NCI-H2081 treated with DMSO at 0.1 percent for 48 hours (cell line): ENCODE results near the gene GLI3.

ENCODE experiments used
- DNase-seq: peaks from one replicate; lab custom pipeline; 2025; lab: John Stamatoyannopoulos, UW

GLI3 gene

DNA sequence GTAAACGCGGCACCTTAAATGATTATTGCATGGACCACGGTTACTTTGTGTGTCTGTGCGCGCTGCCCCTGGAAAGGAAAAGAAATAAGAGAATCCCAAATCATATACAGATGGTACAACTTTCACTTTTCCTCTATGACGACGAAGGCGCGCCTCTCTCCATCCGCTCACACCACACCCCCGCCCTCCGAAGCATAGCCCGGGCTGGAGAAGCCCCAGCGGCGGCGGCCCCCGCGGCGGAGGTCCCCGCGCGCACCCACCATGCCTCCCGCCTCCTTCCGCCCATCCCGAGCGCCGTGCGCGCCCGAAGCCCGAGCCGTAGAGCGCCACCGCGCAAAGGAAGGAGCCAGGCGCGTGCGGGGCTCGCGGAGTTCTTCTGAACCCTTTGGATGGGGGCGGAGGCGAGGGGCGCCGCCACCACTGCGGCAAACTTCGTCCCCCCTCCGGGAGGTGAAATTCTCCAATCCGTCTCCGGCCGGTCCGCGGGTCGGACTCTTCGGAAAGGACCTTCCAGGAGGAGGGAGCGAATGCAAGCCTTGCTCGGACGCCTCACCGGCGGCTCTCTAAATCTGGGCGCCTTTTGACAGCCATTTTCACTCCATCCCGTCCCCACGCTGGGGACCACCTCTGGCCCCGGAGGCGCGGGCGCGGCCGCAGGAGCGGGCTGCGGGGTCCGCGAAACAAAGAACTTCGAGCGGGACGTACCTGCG, 588 bp downstream of the GLI3 start:
- no peak for DNase-seq

- no peak for DNase-seq
These were observed 1.3 kb downstream of the GLI3 start for GRCh38 chr7:42235741-42236161.

- no peak for DNase-seq
These were observed 2.3 kb downstream of the GLI3 start for GRCh38 chr7:42234736-42235135.

DNA sequence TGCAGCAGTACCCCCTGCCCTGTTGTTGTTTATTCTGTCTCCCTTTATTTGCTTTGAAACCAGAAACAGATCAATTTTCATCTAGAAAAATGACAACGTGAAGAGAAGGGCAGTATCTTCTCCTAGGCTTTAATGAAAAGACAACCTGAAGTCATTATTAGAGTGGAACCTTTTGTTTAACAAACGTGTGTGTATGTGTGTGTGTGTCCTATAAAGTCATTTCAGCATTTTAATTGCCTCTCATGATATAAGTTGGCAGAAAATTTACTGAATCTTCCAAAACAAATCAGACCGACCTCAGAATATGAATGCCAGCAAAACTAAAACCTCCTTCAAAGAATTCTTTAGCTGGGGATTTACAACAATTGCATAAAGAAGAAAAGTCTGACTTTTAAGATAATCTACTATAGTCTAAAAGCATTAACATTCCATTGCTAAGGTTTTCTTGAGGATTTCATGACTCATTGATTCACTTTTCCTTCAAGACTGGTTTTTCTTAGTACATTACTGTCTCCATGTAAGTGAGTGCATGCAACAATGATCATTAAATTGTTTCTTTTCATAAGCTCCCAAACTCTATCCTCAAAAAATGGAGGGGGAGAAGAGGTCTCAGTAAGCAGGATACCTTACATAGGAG, 3.2 kb downstream of the GLI3 start:
- DNase-seq = no peak

DNA sequence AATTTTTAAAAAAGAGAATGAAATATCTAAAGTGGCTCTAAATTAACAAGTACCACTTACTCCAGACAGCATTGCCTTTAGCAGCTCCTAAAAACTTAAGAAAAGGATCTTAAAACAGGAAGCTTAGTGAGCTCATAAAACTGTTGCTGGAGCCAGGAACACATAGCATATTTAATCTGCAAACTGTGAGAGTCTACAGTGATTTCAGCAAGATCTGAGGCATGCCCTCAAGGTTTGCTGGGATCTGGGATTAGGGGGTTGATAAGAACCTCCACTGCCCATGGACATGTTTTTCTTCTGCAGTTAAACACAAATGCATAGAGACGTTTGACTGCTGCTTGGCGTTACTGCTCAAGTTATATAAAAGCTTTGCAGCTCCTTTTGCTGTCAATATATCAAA, 3.8 kb downstream of the GLI3 start:
- DNase-seq = no peak

DNA sequence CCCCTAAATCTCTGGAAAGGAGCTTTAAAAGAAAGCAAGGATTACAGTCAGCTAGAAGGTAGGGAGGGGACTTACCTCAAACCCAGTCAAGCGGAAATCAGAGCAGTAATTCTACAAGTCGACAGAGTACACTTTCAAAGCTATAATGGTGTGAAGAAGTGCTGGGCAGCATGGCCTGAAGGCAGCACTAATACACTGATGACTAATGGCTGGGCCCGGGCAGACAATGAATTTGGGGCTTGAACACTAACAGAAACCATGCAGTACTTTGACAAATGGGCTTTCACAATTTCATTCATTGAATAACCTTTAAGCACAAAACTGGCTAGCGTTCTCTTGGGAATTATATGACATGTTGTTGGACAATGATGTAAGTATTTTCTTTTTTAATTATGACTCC, 4.7 kb downstream of the GLI3 start:
- no peak for DNase-seq

DNA sequence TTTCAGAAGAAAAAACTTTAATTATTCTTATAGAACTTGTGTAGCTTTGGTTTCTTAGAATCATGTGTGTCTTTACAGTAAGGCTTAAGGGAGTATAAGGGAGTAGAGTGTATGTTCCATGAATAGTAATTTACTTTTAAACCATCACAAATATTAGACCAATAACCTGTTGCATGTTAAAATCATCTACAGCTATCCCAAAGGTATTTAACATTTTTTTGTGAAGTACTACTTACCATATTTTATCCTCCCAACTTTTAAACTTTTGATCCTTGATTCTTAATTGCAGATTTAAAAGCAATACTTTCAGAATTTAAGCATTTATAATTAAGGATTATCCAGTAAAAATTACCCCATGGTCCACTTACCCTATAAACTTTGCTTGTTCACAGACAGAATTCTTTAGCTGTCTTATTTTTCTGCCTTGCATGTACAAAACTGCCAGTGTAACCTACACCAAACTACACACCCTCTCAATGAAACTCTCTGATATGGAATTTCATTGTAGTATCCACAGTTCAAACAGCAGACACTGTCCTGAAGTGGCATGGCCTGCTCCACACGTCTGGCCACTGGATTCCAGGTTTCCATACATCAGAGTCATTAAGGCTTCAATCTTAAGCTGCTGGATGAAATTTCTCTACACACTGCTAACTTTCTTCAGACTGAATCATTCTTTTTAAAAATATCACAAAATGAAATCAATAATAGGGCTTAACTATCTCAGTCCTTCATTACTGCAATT, 5.8 kb downstream of the GLI3 start:
- no peak for DNase-seq

- DNase-seq = no peak
These were observed 8.9 kb downstream of the GLI3 start for GRCh38 chr7:42227936-42228591.

GRCh38 chr7:42227541-42227935, 9.5 kb downstream of the GLI3 start:
- DNase-seq = no peak

DNA sequence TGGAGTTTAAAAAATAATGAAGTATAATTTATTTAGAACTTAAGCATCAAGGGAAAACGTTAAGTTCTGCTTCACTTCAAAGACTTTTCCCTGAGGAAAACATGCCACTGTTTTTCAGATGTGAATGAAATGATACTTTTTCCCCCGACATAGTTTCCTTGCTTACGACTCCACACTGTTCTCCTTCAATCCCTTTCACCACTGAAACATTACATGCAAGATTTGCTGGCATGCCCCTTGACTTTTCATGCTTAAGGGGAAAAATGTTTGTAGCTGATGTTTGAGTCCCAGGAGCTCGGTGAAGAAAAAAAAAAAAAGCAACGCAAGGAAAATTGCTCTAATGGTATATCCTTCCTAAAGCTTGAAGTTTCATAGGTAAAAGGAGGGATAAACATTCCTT, 10.0 kb downstream of the GLI3 start:
- no peak for DNase-seq

DNA sequence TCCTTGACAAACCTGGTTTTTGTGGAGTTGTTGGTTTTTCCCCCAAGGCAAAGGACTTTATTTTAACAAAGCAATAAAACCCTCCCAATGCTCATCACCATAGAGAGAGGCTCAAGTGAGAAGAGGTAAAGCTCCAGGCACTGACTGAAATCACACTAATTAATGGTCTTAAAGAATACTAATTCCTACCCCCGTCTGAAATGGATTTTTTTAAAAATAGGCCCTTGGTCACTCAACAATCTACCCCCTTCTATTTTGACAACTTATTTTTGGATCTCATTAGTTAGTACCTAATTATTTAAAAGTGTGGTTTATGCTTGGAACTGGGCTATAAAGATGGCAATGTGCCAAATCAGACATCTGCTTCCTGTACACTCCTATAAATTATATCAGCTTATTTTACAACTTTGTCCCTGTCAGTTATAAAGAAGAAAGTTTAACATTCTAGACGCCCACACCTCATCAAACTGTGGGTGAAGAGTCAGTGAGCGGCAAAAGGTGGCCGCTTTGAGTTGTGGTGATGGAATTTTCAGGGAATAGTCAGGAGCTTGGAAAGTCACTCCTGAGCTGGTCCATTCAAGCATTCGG, 10.6 kb downstream of the GLI3 start:
- no peak for DNase-seq

GRCh38 chr7:42224391-42225003, 12.5 kb downstream of the GLI3 start:
- DNase-seq = no peak

GRCh38 chr7:42222891-42223290, 14.1 kb downstream of the GLI3 start:
- DNase-seq = no peak

DNA sequence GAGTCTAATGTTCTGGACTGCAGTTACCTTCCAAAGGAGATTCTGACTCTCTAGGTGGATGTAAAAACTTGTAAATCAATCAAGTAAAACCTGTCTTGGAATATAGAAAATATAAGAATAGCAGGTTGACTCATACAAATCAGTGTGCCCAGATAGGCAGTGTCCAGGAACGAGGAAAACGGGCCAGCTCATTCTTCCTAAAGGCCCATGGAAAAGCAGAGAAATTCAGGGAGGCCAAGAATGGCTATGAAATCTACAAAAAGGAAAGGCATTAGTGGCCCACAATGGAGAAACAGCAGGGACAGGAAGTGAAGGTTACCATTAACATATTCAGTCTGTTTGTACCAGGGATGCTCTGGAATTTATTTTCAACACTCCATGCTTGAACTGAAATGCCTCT, 14.9 kb downstream of the GLI3 start:
- DNase-seq = no peak

DNA sequence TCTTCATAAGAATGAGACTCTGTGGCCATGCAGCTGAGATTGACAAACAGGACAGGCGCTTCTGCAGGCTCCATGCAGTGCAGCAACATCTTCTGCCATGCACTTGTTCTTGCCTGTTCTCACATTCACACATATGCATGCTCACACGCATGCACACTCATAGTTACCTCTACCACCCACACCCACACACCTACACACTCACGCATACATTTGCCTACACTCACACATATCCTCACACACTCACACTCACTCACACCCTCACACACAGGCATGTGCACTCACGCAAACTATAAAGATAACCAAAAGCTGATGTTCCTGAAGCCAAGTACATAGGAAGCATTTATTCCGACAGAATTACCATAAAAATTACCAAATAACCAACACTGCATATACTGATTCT, 15.7 kb downstream of the GLI3 start:
- DNase-seq = no peak

GRCh38 chr7:42219447-42219846, 17.6 kb downstream of the GLI3 start:
- no peak for DNase-seq

DNA sequence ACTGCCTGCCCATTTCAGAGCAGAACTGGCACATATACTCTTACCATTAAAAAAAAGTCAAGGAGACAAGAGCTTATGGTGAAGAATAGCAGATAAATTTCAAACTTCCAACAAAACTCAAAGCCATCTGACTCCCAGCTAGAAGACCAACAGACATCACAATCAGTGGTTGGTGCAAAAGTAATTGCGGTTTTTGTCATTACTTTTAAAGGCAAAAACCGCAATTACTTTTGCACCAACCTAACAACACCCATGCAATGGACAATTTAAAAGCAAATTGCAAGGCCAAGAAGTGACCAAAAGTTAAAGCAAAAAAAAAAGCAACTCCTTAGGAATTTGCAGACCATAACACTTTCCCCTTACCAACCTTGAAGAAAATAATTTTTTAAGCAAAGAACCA, 18.8 kb downstream of the GLI3 start:
- DNase-seq = no peak

- no peak for DNase-seq
These were observed 19.5 kb downstream of the GLI3 start for GRCh38 chr7:42217548-42217947.

- DNase-seq = no peak
These were observed 20.0 kb downstream of the GLI3 start for GRCh38 chr7:42217053-42217452.

DNA sequence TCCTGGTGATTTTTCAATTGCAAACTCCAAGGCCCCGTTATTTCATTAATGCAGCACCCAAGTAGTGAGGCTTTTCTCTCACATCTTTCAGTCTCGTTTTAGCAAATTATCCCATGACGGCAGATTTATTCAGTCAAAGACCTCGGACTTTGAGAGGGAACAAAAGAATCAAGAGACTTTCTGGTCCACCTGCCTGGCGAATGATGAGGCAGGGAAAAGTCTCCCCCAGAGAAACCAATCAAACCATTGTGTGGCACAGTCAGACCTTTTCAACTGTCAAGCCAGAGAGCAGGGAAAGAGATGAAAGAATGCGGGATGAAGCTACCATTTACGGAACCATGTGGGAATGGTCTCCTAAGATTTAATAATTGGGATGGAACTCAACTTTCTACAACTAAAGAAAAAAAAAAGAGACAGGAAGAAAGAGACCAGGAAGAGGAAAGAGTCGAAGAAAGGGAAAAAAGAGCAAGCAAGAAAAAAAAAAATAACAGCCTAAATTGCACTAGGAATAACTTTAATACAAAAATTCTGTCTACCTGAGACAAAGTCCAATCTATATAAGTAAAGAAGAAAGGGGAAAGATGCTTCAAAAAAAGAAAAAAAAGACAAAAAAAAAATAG, 22.8 kb downstream of the GLI3 start:
- no peak for DNase-seq

- DNase-seq = no peak
These were observed 23.9 kb downstream of the GLI3 start for GRCh38 chr7:42213093-42213492.
